BLaER1 (cell line): ENCODE data around the gene VPS16.

Experiments
- H3K27ac ChIP-seq: shearing (Covaris generic); formaldehyde crosslinking; 2 replicates; pipeline ENCODE4 v1.8.1; 2022
- H3K27me3 ChIP-seq: shearing (Covaris generic); formaldehyde crosslinking; 2 replicates; pipeline ENCODE4 v1.8.1; 2022
- H3K36me3 ChIP-seq: shearing (Covaris generic); formaldehyde crosslinking; 2 replicates; pipeline ENCODE4 v1.8.1; 2022
- H3K4me1 ChIP-seq: shearing (Covaris generic); formaldehyde crosslinking; 2 replicates; pipeline ENCODE4 v1.8.1; 2022
- H3K4me2 ChIP-seq: shearing (Covaris generic); formaldehyde crosslinking; 2 replicates; pipeline ENCODE4 v1.8.1; 2022
- H3K4me3 ChIP-seq: shearing (Covaris generic); formaldehyde crosslinking; 2 replicates; pipeline ENCODE4 v1.8.1; 2022
- H3K9ac ChIP-seq: shearing (Covaris generic); formaldehyde crosslinking; 2 replicates; pipeline ENCODE4 v1.8.1; 2022
- H3K9me3 ChIP-seq: shearing (Covaris generic); formaldehyde crosslinking; 2 replicates; pipeline ENCODE4 v1.8.1; 2022
- H4K20me1 ChIP-seq: shearing (Covaris generic); formaldehyde crosslinking; 2 replicates; pipeline ENCODE4 v1.8.1; 2022
- Cebpa-rat ChIP-seq: shearing (Covaris generic); IDR thresholded peaks from 2 replicates; pipeline ENCODE4 v1.8.1; 2022

VPS16 gene

GRCh38 chr20:2798814-2799213, 41.7 kb upstream of the VPS16 start:
- peaks cover 50% of the 10 kb centered on the region for H4K20me1 ChIP-seq
- H3K9me3 ChIP-seq, result no peaks in the 10 kb centered on the region
- peak overlapping the region; percentile 96 for H3K27ac ChIP-seq
- H3K4me2 ChIP-seq, result peak overlapping the region; percentile 99
- H3K4me3 ChIP-seq, result peak overlapping the region; percentile 95
- TF ChIP-seq Cebpa-rat, result no peak
- peaks cover 4% of the 10 kb centered on the region; the same call in 1 of the 2 replicates for H3K27me3 ChIP-seq
- H3K4me1 ChIP-seq, result peaks cover 38% of the 10 kb centered on the region
- peaks cover 51% of the 10 kb centered on the region for H3K36me3 ChIP-seq
- H3K9ac ChIP-seq, result peak overlapping the region; percentile 95

GRCh38 chr20:2799271-2799670, 41.3 kb upstream of the VPS16 start:
- Histone ChIP-seq H3K9ac (peak overlapping the region; percentile 95), H3K4me1 (peaks cover 38% of the 10 kb centered on the region), H3K27ac (peak overlapping the region; percentile 96), H3K4me2 (peak overlapping the region; percentile 99), H3K36me3 (peaks cover 46% of the 10 kb centered on the region), H3K9me3 (no peaks in the 10 kb centered on the region), H3K27me3 (peaks cover 8% of the 10 kb centered on the region), H3K4me3 (peak overlapping the region; percentile 95), H4K20me1 (peaks cover 45% of the 10 kb centered on the region)
- no peak for TF ChIP-seq Cebpa-rat

- H3K4me3 ChIP-seq, result peak overlapping the region; percentile 95
Measured at GRCh38 chr20:2799688-2800520, 40.6 kb upstream of the VPS16 start.

GRCh38 chr20:2800521-2801285, 39.8 kb upstream of the VPS16 start, which contains the start of gene CPXM1:
Gene CPXM1 (minus strand): TSS chr20:2800627. CDS start chr20:2800572, 55 bp downstream.
- Histone ChIP-seq H3K27me3 (peaks cover 21% of the 10 kb centered on the region), H3K4me2 (peak within 1 kb of the TSS; percentile 99), H3K4me3 (peak within 1 kb of the TSS; percentile 95), H3K27ac (peak within 1 kb of the TSS; percentile 96), H3K9me3 (no peaks in the 10 kb centered on the region), H3K36me3 (peaks cover 32% of the 10 kb centered on the region), H3K9ac (peak within 1 kb of the TSS; percentile 95), H4K20me1 (peaks cover 31% of the 10 kb centered on the region), H3K4me1 (peaks cover 38% of the 10 kb centered on the region)
- TF ChIP-seq Cebpa-rat, result no peak

More at GRCh38 chr20:2799688-2800520, 40.6 kb upstream of the VPS16 start:
- H3K4me2 ChIP-seq, result peak overlapping the region; percentile 99
- TF ChIP-seq Cebpa-rat, result no peak
- H3K9me3 ChIP-seq, result no peaks in the 10 kb centered on the region
- H3K4me1 ChIP-seq, result peaks cover 38% of the 10 kb centered on the region
- H4K20me1 ChIP-seq, result peaks cover 39% of the 10 kb centered on the region
- H3K27me3 ChIP-seq, result peaks cover 14% of the 10 kb centered on the region
- H3K9ac ChIP-seq, result peak overlapping the region; percentile 95
- peak overlapping the region; percentile 96 for H3K27ac ChIP-seq
- H3K36me3 ChIP-seq, result peaks cover 40% of the 10 kb centered on the region

GRCh38 chr20:2801286-2801728, 39.2 kb upstream of the VPS16 start:
- Histone ChIP-seq H3K27me3 (peaks cover 27% of the 10 kb centered on the region), H3K36me3 (peaks cover 26% of the 10 kb centered on the region), H4K20me1 (peaks cover 25% of the 10 kb centered on the region), H3K27ac (peak overlapping the region; percentile 96), H3K4me2 (peak overlapping the region; percentile 99), H3K9me3 (no peaks in the 10 kb centered on the region), H3K9ac (peak overlapping the region; percentile 95), H3K4me1 (peaks cover 38% of the 10 kb centered on the region), H3K4me3 (peak overlapping the region; percentile 95)
- TF ChIP-seq Cebpa-rat, result no peak

- Histone ChIP-seq H3K4me3 (no peak overlapping the region), H4K20me1 (no peaks in the 10 kb centered on the region), H3K9me3 (no peaks in the 10 kb centered on the region), H3K4me2 (no peak overlapping the region), H3K9ac (no peak overlapping the region), H3K27me3 (peaks cover 28% of the 10 kb centered on the region), H3K36me3 (no peaks in the 10 kb centered on the region), H3K27ac (no peak overlapping the region), H3K4me1 (peaks cover 15% of the 10 kb centered on the region)
- TF ChIP-seq Cebpa-rat, result no peak
Measured at GRCh38 chr20:2804041-2804828, 36.3 kb upstream of the VPS16 start.

GRCh38 chr20:2804852-2805688, 35.5 kb upstream of the VPS16 start:
- Histone ChIP-seq H3K27ac (no peak overlapping the region), H3K4me3 (no peak overlapping the region), H3K4me1 (peaks cover 18% of the 10 kb centered on the region), H3K27me3 (peaks cover 28% of the 10 kb centered on the region), H4K20me1 (no peaks in the 10 kb centered on the region), H3K4me2 (no peak overlapping the region), H3K9ac (no peak overlapping the region), H3K9me3 (no peaks in the 10 kb centered on the region), H3K36me3 (no peaks in the 10 kb centered on the region)
- TF ChIP-seq Cebpa-rat, result no peak

- H4K20me1 ChIP-seq, result no peaks in the 10 kb centered on the region
- H3K4me2 ChIP-seq, result no peak overlapping the region
- no peaks in the 10 kb centered on the region for H3K36me3 ChIP-seq
- H3K4me3 ChIP-seq, result no peak overlapping the region
- no peaks in the 10 kb centered on the region for H3K9me3 ChIP-seq
- peaks cover 28% of the 10 kb centered on the region for H3K27me3 ChIP-seq
- TF ChIP-seq Cebpa-rat, result no peak
- no peak overlapping the region for H3K27ac ChIP-seq
- H3K9ac ChIP-seq, result no peak overlapping the region
- H3K4me1 ChIP-seq, result peaks cover 17% of the 10 kb centered on the region
Measured at GRCh38 chr20:2805689-2806350, 34.7 kb upstream of the VPS16 start.
